ENCODE measurements around the gene ARFGAP3. TPM values are rescaled to one million over a fixed set of nuclear protein-coding genes. Genes with fewer than 3 reads are reported as not detected.

ARFGAP3 gene
- total RNA-seq, 1 experiment from 2014 or later: 15.0 TPM

DNA sequence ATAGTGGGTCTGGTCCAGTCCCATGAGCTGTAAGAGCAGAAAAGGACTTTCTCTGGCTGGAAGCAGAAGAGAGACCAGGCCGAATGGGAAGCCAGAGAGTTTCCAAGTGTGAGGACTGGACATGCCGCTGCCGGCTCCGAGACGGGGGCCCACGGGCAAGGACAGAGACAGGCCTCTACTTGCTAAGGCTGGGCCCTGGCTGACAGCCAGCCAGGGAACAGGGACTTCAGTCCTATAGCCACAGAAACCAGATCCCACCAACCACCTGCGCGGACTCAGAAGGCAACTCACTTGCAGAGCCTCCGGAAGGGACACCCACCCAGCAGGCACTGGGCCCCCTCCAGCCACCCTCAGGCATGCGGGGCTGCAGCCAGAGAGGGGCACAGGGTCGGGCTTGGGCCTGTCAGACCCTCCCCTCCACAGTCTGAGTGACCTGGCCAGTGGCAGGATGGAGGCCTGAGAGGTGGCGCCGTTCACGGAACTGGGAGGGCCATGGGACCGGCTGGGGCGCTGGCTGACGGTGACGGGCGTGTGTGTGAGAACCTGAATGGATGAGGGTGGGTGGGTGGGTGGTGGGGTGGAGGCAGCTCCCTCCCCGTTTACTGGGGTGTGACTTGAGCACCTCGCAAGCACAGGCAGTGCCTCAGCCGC lies 88.6 kb downstream of the ARFGAP3 start:
- no peak for DNase-seq
- H3K4me1 ChIP-seq (ENCODE audit: insufficient read depth, low read length): no peaks in the 10 kb centered on the region
- H3K14ac ChIP-seq (ENCODE audit: insufficient read depth, low read length): no peak overlapping the region
- H4K5ac ChIP-seq (ENCODE audit: insufficient read length, low read depth, low read length): no peak overlapping the region
- H3K79me1 ChIP-seq (ENCODE audit: insufficient read depth, low read depth, low read length, poor library complexity, severe bottlenecking): no peaks in the 10 kb centered on the region
- H3K18ac ChIP-seq (ENCODE audit: insufficient read length, low read depth, low read length): no peak overlapping the region
- H2BK5ac ChIP-seq (ENCODE audit: insufficient read length, low read length): no peak overlapping the region
- no peak overlapping the region for H3K27ac ChIP-seq (ENCODE audit: insufficient read length, low read depth, low read length)
- Mint-ChIP-seq H3K27me3 (ENCODE audit: low read depth) (peaks cover 2% of the 10 kb centered on the region), H3K4me1 (peaks cover 8 to 15% of the 10 kb centered on the region in 2 experiments; a peak in 3 of 4 replicates), H3K27ac (no peak overlapping the region), H3K36me3 (ENCODE audit: insufficient read depth in 1 of 3, low read depth in 3 of 3) (no peaks in the 10 kb centered on the region), H3K4me3 (no peak overlapping the region), H3K9me3 (no peaks in the 10 kb centered on the region; a peak in 1 of 5 replicates)
- no peaks in the 10 kb centered on the region for H3K27me3 ChIP-seq (ENCODE audit: insufficient read depth, low read length)
- H3K9ac ChIP-seq (ENCODE audit: extremely low read depth, insufficient read length, low read length): no peak overlapping the region
- TF ChIP-seq, protein P1, sequence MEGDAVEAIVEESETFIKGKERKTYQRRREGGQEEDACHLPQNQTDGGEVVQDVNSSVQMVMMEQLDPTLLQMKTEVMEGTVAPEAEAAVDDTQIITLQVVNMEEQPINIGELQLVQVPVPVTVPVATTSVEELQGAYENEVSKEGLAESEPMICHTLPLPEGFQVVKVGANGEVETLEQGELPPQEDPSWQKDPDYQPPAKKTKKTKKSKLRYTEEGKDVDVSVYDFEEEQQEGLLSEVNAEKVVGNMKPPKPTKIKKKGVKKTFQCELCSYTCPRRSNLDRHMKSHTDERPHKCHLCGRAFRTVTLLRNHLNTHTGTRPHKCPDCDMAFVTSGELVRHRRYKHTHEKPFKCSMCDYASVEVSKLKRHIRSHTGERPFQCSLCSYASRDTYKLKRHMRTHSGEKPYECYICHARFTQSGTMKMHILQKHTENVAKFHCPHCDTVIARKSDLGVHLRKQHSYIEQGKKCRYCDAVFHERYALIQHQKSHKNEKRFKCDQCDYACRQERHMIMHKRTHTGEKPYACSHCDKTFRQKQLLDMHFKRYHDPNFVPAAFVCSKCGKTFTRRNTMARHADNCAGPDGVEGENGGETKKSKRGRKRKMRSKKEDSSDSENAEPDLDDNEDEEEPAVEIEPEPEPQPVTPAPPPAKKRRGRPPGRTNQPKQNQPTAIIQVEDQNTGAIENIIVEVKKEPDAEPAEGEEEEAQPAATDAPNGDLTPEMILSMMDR (conservative IDR thresholded peaks at IDR 0.05): no peak
- H3K23me2 ChIP-seq (ENCODE audit: insufficient read length, low read depth, low read length, poor library complexity, severe bottlenecking): no peaks in the 10 kb centered on the region
- H2BK15ac ChIP-seq (ENCODE audit: low read depth, low read length): no peak overlapping the region
- H4K20me1 ChIP-seq (ENCODE audit: control insufficient read depth, insufficient read depth, insufficient read length): no peaks in the 10 kb centered on the region
- no peak overlapping the region for H3K23ac ChIP-seq (ENCODE audit: insufficient read length, low read depth, low read length)
- H2AFZ ChIP-seq (ENCODE audit: low read length): no peak overlapping the region
- H3K4me2 ChIP-seq (ENCODE audit: insufficient read depth, insufficient read length, low read length): no peak overlapping the region
- no peak overlapping the region for H2BK120ac ChIP-seq (ENCODE audit: low read depth, low read length, poor library complexity, severe bottlenecking)
- H3T11ph ChIP-seq (ENCODE audit: low read length): no peak overlapping the region
- no peak overlapping the region for H3K56ac ChIP-seq (ENCODE audit: insufficient read length, low read depth, low read length)
- no CpG with 5 or more reads among the region's 22 CpGs for WGBS (ENCODE audit: extremely low coverage, insufficient read length, low lambda C conversion rate)
- H2BK20ac ChIP-seq (ENCODE audit: low read depth, low read length, poor library complexity, severe bottlenecking): no peak overlapping the region
- no peak overlapping the region for H4K8ac ChIP-seq (replicated peaks; ENCODE audit: insufficient read length, low read depth, low read length)
- no peak overlapping the region for H2BK12ac ChIP-seq (ENCODE audit: insufficient read length, low read depth, low read length)
- no peak overlapping the region for H3K4ac ChIP-seq (ENCODE audit: low read depth, low read length)
- no peak overlapping the region for H4K91ac ChIP-seq (ENCODE audit: insufficient read length, low read depth, low read length)
- H2AK5ac ChIP-seq (ENCODE audit: insufficient read length, low read length): no peak overlapping the region
- no peaks in the 10 kb centered on the region for H3K9me3 ChIP-seq (ENCODE audit: control insufficient read depth, low read depth, low read length)
- H3K79me2 ChIP-seq (ENCODE audit: insufficient read depth, low read length): no peaks in the 10 kb centered on the region

Data from H9 (cell line).